CD4-positive, alpha-beta memory T cell (primary cell): ENCODE measurements around the gene ZMYND8. TPM values are rescaled to one million over a fixed set of nuclear protein-coding genes. Genes with fewer than 3 reads are reported as not detected.

Source experiments
- CTCF ChIA-PET: fragments of 350-600 bp; sonication (Branson Sonifier 250); formaldehyde crosslinking; loops from one replicate; lab custom pipeline; 2021; ENCODE audit warnings: inconsistent platforms; ENCODE audit not compliant: partially characterized antibody; lab: Charles Lee
- POLR2A ChIA-PET: fragments of 350-600 bp; sonication (Branson Sonifier 250); formaldehyde crosslinking; loops from one replicate; lab custom pipeline; 2021; ENCODE audit not compliant: partially characterized antibody; lab: Charles Lee
- DNase-seq, 5 donors: peaks; one replicate each; pipeline versions ENCODE4 v3.0.0 to v3.0.0-alpha.2; 2020 to 2022; ENCODE audit warnings: mixed read lengths in 1 of 5
- H3K27ac ChIP-seq: one replicate; pipeline ENCODE4 v1.7.0; 2013; ENCODE audit warnings: low read depth, low read length
- H3K27me3 ChIP-seq: 2 replicates; pipeline ENCODE4 v1.7.0; 2013; ENCODE audit warnings: mild to moderate bottlenecking, low read length, moderate library complexity; ENCODE audit not compliant: insufficient read depth
- H3K36me3 ChIP-seq: 2 replicates; pipeline ENCODE4 v1.7.0; 2013; ENCODE audit warnings: mild to moderate bottlenecking, low read length, moderate library complexity; ENCODE audit not compliant: insufficient read depth
- H3K4me1 ChIP-seq: 2 replicates; pipeline ENCODE4 v1.7.0; 2013; ENCODE audit warnings: mild to moderate bottlenecking, low read length, moderate library complexity; ENCODE audit not compliant: insufficient read depth
- H3K4me3 ChIP-seq, 2 donors: one replicate each; pipeline ENCODE4 v1.7.0; 2013; ENCODE audit warnings: low read length in 2 of 2, mild to moderate bottlenecking in 1 of 2
- H3K9me3 ChIP-seq, 2 donors: one replicate each; pipeline ENCODE4 v1.7.0; 2013; ENCODE audit warnings: low read length in 2 of 2, control low read depth in 1 of 2; ENCODE audit not compliant: control insufficient read depth in 1 of 2
- H3K27ac Mint-ChIP-seq, 7 donors: one replicate each; pipeline ENCODE4 v1.8.0; 2020 to 2021; ENCODE audit warnings: mixed read lengths in 7 of 7, mild to moderate bottlenecking in 6 of 7, inconsistent platforms in 3 of 7, moderate library complexity in 3 of 7
- H3K27me3 Mint-ChIP-seq, 2 donors: one replicate each; pipeline ENCODE4 v1.8.0; 2020 to 2021; ENCODE audit warnings: mixed read lengths in 2 of 2
- H3K36me3 Mint-ChIP-seq, 2 donors: one replicate each; pipeline ENCODE4 v1.8.0; 2020 to 2021; ENCODE audit warnings: mixed read lengths in 2 of 2, inconsistent platforms in 1 of 2, mild to moderate bottlenecking in 1 of 2
- H3K4me1 Mint-ChIP-seq, 4 donors: one replicate each; pipeline ENCODE4 v1.8.0; 2020 to 2021; ENCODE audit warnings: mixed read lengths in 4 of 4, mild to moderate bottlenecking in 1 of 4
- H3K4me3 Mint-ChIP-seq, 8 donors: one replicate each; pipeline ENCODE4 v1.8.0; 2020 to 2021; ENCODE audit warnings: mixed read lengths in 8 of 8, mild to moderate bottlenecking in 7 of 8, moderate library complexity in 6 of 8, inconsistent platforms in 3 of 8
- H3K9me3 Mint-ChIP-seq, 8 donors: one replicate each; pipeline ENCODE4 v1.8.0; 2020 to 2021; ENCODE audit warnings: mixed read lengths in 8 of 8, mild to moderate bottlenecking in 5 of 8, inconsistent platforms in 3 of 8, moderate library complexity in 1 of 8
- intact Hi-C: fragments of 100-400 bp; cut with micrococcal nuclease; formaldehyde crosslinking; loops from one replicate; pipeline ENCODE4 v1.15.1; 2023
- polyA plus RNA-seq, 2 donors: library from polyadenylated mRNA; unstranded; fragments of 300-500 nt; fragmentation: Illumina TruSeq; gene quantifications; one replicate each; pipeline ENCODE4 v1.2.3, GENCODE V29; 2021
- total RNA-seq, 2 experiments: library from RNA; stranded (reverse); gene quantifications; one replicate each; pipeline ENCODE4 v1.2.3, GENCODE V29; 2021

ZMYND8 gene
- total and polyA plus RNA-seq, 4 experiments from 2014 or later = 3.5 to 48.5 (median 33.9) TPM

- ChIA-PET POLR2A (no interaction called here), CTCF (interaction anchor here (1.8 kb wide), 1 partner anchor 14 kb away, joined by 5 read pairs; no protein-coding TSS in a partner anchor)
- DNase-seq = no peak
- intact Hi-C loops = no loop called here
- H3K27ac ChIP-seq = no peak overlapping the region
- no peaks in the 10 kb centered on the region for H3K4me1 ChIP-seq
- H3K4me3 ChIP-seq = no peak overlapping the region
- H3K9me3 Mint-ChIP-seq = no peaks in the 10 kb centered on the region
- peaks cover 23% of the 10 kb centered on the region for H3K36me3 ChIP-seq
- no peaks in the 10 kb centered on the region for H3K9me3 ChIP-seq
- H3K36me3 Mint-ChIP-seq = peaks cover 43 to 68% of the 10 kb centered on the region in 2 donors
- peak overlapping the region in 1 of 8 donors; percentile 2 for H3K4me3 Mint-ChIP-seq
- H3K27me3 ChIP-seq = no peaks in the 10 kb centered on the region
- H3K4me1 Mint-ChIP-seq = peaks cover 5 to 20% (median 13%) of the 10 kb centered on the region in 4 donors
- peak overlapping the region in 2 of 7 donors; percentile 13 to 29 for H3K27ac Mint-ChIP-seq
- H3K27me3 Mint-ChIP-seq = no peaks in the 10 kb centered on the region
Measured at GRCh38 chr20:47257256-47257655, 99.2 kb downstream of the ZMYND8 start.

- CTCF ChIA-PET = no interaction called here
- POLR2A ChIA-PET = no interaction called here
Measured at GRCh38 chr20:47256668-47257236, 99.7 kb downstream of the ZMYND8 start.

GRCh38 chr20:47253872-47254271 lies 102.6 kb downstream of the ZMYND8 start:
- Mint-ChIP-seq H3K36me3 (peaks cover 28 to 58% of the 10 kb centered on the region in 2 donors), H3K4me1 (peaks cover 3 to 10% (median 5%) of the 10 kb centered on the region in 4 donors), H3K27me3 (no peaks in the 10 kb centered on the region), H3K9me3 (no peaks in the 10 kb centered on the region), H3K4me3 (no peak overlapping the region), H3K27ac (peak overlapping the region in 2 of 7 donors; percentile 7)
- H3K27me3 ChIP-seq = no peaks in the 10 kb centered on the region
- H3K4me3 ChIP-seq = no peak overlapping the region
- DNase-seq = no peak
- no peaks in the 10 kb centered on the region for H3K9me3 ChIP-seq
- intact Hi-C loops = no loop called here
- H3K27ac ChIP-seq = no peak overlapping the region
- POLR2A ChIA-PET = interaction anchor here (1.7 kb wide), 1 partner anchor 12 kb away, joined by 4 read pairs; no protein-coding TSS in a partner anchor
- CTCF ChIA-PET = interaction anchor here (1.2 to 2.4 kb wide), 3 partner anchors 18 to 130 kb away, joined by 3 to 10 read pairs (median 5); no protein-coding TSS in a partner anchor
- no peaks in the 10 kb centered on the region for H3K4me1 ChIP-seq
- H3K36me3 ChIP-seq = peaks cover 38% of the 10 kb centered on the region

More at GRCh38 chr20:47256668-47257236, 99.7 kb downstream of the ZMYND8 start:
- Histone ChIP-seq H3K4me3 (no peak overlapping the region), H3K9me3 (no peaks in the 10 kb centered on the region), H3K27ac (no peak overlapping the region), H3K27me3 (no peaks in the 10 kb centered on the region), H3K36me3 (peaks cover 23% of the 10 kb centered on the region), H3K4me1 (no peaks in the 10 kb centered on the region)
- intact Hi-C loops = no loop called here
- Mint-ChIP-seq H3K36me3 (peaks cover 38 to 63% of the 10 kb centered on the region in 2 donors), H3K9me3 (no peaks in the 10 kb centered on the region), H3K4me1 (peaks cover 5 to 20% (median 13%) of the 10 kb centered on the region in 4 donors), H3K27me3 (no peaks in the 10 kb centered on the region), H3K4me3 (no peak overlapping the region), H3K27ac (peak overlapping the region in 1 of 7 donors; percentile 43)
- DNase-seq = no peak

- H3K9me3 ChIP-seq = no peaks in the 10 kb centered on the region
- Mint-ChIP-seq H3K4me3 (no peak overlapping the region), H3K36me3 (peaks cover 31 to 56% of the 10 kb centered on the region in 2 donors), H3K9me3 (no peaks in the 10 kb centered on the region), H3K27ac (no peak overlapping the region), H3K4me1 (peaks cover 0 to 6% (median 2%) of the 10 kb centered on the region in 4 donors), H3K27me3 (no peaks in the 10 kb centered on the region)
- H3K4me3 ChIP-seq = no peak overlapping the region
- peaks cover 43% of the 10 kb centered on the region for H3K36me3 ChIP-seq
- ChIA-PET CTCF (interaction anchor here (1.2 to 2.4 kb wide), 3 partner anchors 19 to 131 kb away, joined by 3 to 10 read pairs (median 5); no protein-coding TSS in a partner anchor), POLR2A (no interaction called here)
- H3K27me3 ChIP-seq = no peaks in the 10 kb centered on the region
- no peaks in the 10 kb centered on the region for H3K4me1 ChIP-seq
- H3K27ac ChIP-seq = no peak overlapping the region
- intact Hi-C loops = no loop called here
- DNase-seq = no peak
Measured at GRCh38 chr20:47252879-47253307, 103.6 kb downstream of the ZMYND8 start.

- intact Hi-C loops = no loop called here
- H3K27ac ChIP-seq = no peak overlapping the region
Measured at GRCh38 chr20:47251154-47252020, 105.1 kb downstream of the ZMYND8 start.

GRCh38 chr20:47250360-47250759 lies 106.1 kb downstream of the ZMYND8 start:
- Mint-ChIP-seq H3K27ac (peak overlapping the region in 3 of 7 donors; percentile 36 to 70 (median 46)), H3K9me3 (no peaks in the 10 kb centered on the region), H3K4me1 (peaks cover 0 to 6% (median 0%) of the 10 kb centered on the region in 4 donors), H3K27me3 (no peaks in the 10 kb centered on the region), H3K4me3 (no peak overlapping the region), H3K36me3 (peaks cover 42 to 67% of the 10 kb centered on the region in 2 donors)
- POLR2A ChIA-PET = no interaction called here
- intact Hi-C loops = no loop called here
- CTCF ChIA-PET = interaction anchor here (1.3 kb wide), 1 partner anchor 22 kb away, joined by 3 read pairs; no protein-coding TSS in a partner anchor
- DNase-seq = no peak
- Histone ChIP-seq H3K27ac (no peak overlapping the region), H3K36me3 (peaks cover 68% of the 10 kb centered on the region), H3K4me3 (no peak overlapping the region), H3K27me3 (no peaks in the 10 kb centered on the region), H3K4me1 (no peaks in the 10 kb centered on the region), H3K9me3 (no peaks in the 10 kb centered on the region)

More at GRCh38 chr20:47251154-47252020, 105.1 kb downstream of the ZMYND8 start:
- CTCF ChIA-PET = interaction anchor here (1.3 to 2.4 kb wide), 2 partner anchors 21 to 133 kb away, joined by 3 to 10 read pairs; no protein-coding TSS in a partner anchor
- POLR2A ChIA-PET = no interaction called here
- Histone ChIP-seq H3K9me3 (no peaks in the 10 kb centered on the region), H3K36me3 (peaks cover 57% of the 10 kb centered on the region), H3K4me3 (no peak overlapping the region), H3K27me3 (no peaks in the 10 kb centered on the region), H3K4me1 (no peaks in the 10 kb centered on the region)
- Mint-ChIP-seq H3K4me1 (peaks cover 0 to 6% (median 0%) of the 10 kb centered on the region in 4 donors), H3K9me3 (no peaks in the 10 kb centered on the region), H3K36me3 (peaks cover 36 to 57% of the 10 kb centered on the region in 2 donors), H3K27ac (peak overlapping the region in 1 of 7 donors; percentile 53), H3K4me3 (no peak overlapping the region), H3K27me3 (no peaks in the 10 kb centered on the region)
- DNase-seq = no peak
